GM18951 (cell line): ENCODE measurements around the gene MYF5.

Source experiments
- POLR2A ChIP-seq: IDR thresholded peaks from 4 replicates; pipeline ENCODE4 v1.6.1; 2011; ENCODE audit warnings: mild to moderate bottlenecking; ENCODE audit not compliant: insufficient read length, insufficient read depth; ENCODE audit errors: extremely low read depth
- in situ Hi-C: fragments of 300-500 bp; cut with MboI; formaldehyde crosslinking; loops from one replicate; pipeline ENCODE4 v1.12.0; 2022; ENCODE audit warnings: low sequenced_read_pairs, mixed read lengths, inconsistent platforms; ENCODE audit not compliant: unreplicated experiment

Gene MYF5

GRCh38 chr12:80754274-80754673 is 37.6 kb downstream of the MYF5 start:
- in situ Hi-C loops: no loop called here
- no peak for TF ChIP-seq POLR2A

DNA sequence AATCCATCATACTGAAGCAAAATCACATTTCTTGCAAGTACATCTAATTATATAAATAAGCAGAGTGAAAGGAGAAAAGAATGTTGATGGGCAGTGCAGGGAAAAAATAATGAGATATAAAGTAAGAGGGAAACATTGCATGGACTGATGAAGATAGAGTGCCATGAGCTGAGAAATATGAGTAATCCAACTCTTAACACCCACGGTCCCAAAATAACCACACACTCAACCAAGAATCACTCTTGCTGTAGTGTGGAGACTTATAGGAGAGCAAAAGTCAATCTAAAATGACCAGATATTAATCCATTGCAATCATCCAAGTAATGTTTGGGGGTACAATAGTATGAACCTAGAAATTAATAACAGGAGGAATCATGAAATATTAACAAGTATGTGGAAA is 40.2 kb downstream of the MYF5 start:
- TF ChIP-seq POLR2A: no peak
- in situ Hi-C loops: no loop called here

- in situ Hi-C loops: no loop called here
- TF ChIP-seq POLR2A: no peak
Measured at GRCh38 chr12:80761838-80762237, 45.1 kb downstream of the MYF5 start.

GRCh38 chr12:80763874-80764273 is 47.2 kb downstream of the MYF5 start:
- TF ChIP-seq POLR2A: no peak
- in situ Hi-C loops: no loop called here

- in situ Hi-C loops: no loop called here
- TF ChIP-seq POLR2A: no peak
Measured at GRCh38 chr12:80766210-80766609, 49.5 kb downstream of the MYF5 start.

GRCh38 chr12:80766897-80767296 is 50.2 kb downstream of the MYF5 start:
- no peak for TF ChIP-seq POLR2A
- in situ Hi-C loops: no loop called here
